VCaP (cell line): ENCODE data around the gene SLC44A1.

Experiments
- H3K27ac ChIP-seq: fragments of 450-650 bp; 2 replicates; pipeline ENCODE4 v1.5.1; 2017
- TF ChIP-seq, protein P1 (sequence below): fragments of 450-650 bp; conservative IDR thresholded peaks from 2 replicates; pipeline ENCODE4 v1.5.1; 2017; ENCODE audit warnings: mild to moderate bottlenecking, moderate library complexity

The SLC44A1 gene

DNA sequence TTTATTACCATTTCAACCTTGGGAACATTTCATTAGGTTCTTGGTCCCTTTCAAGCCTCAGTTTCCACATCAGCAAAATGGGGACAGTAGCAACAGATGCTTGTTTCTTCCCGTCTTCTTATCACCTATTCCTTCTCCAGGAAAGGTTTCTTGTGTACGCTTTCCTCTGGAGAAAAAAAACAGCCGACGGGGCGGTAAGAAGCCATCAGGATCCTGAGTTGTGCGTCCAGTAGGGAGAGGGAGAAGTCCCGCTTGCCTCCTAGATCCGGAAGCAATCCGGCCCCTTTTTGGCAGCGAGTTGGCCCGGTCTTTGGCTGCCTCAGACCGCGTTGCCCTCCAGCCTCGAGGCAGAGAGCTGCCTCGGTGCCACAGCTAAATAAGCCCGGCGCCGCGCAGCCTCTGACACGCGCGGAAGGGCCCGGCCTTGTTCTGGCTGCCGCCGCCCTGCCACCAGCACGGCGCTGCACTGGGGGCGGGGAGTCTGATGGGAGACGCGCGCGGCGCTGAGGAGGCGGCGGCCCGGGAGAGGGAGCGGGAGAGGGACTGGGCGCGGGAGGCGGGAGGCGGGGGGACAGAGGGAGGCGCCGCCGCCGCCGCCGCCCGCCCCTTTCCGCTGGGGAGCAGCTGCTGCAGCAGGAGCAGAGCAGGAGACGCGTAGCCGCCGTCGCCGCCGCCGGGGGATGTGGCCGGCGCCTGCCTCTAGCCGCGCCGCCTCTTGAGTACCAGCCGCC is at the start of gene SLC44A1:
SLC44A1 (plus strand) TSS at position 649 of the 731 bp plus-strand sequence. CDS start 218 bp downstream, outside the sequence.
- peak within 1 kb of the TSS; percentile 96 for H3K27ac ChIP-seq
- TF ChIP-seq, protein P1, sequence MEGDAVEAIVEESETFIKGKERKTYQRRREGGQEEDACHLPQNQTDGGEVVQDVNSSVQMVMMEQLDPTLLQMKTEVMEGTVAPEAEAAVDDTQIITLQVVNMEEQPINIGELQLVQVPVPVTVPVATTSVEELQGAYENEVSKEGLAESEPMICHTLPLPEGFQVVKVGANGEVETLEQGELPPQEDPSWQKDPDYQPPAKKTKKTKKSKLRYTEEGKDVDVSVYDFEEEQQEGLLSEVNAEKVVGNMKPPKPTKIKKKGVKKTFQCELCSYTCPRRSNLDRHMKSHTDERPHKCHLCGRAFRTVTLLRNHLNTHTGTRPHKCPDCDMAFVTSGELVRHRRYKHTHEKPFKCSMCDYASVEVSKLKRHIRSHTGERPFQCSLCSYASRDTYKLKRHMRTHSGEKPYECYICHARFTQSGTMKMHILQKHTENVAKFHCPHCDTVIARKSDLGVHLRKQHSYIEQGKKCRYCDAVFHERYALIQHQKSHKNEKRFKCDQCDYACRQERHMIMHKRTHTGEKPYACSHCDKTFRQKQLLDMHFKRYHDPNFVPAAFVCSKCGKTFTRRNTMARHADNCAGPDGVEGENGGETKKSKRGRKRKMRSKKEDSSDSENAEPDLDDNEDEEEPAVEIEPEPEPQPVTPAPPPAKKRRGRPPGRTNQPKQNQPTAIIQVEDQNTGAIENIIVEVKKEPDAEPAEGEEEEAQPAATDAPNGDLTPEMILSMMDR: no peak

DNA sequence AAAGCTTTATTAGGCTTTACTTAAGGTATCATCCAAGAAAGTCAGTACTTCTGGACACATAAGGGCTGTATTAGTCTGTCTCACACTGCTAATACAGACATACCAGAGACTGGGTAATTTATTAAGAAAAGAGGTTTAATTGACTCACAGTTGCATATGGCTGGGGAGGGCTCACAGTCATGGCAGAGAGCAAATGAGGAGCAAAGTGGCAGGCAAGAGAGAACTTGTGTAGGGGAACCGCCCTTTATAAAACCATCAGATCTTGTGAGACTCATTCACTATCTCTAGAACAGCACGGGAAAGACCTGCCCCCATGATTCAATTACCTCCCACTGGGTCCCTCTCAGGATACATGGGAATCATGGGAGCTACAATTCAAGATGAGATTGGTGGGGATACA is 49.2 kb upstream of the SLC44A1 start:
- TF ChIP-seq, protein P1: no peak
- H3K27ac ChIP-seq: no peak overlapping the region

DNA sequence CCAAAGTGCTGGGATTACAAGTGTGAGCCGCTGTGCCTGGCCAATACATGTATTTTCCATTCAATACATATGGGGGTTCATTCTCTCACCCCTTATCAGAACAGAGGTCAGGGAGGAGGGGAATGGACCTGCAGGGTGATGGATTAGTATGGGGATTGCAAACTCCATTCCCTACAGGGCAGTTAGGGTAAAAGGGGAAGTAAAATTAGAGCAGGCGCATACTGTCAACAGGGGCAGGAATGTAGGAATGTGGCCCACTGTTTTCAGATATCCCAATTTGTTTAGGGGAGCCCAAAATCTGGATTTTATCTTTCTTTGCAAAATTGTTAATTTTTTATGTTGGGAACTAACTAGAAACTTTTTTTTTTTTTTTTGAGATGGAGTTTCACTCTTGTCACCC is 46.4 kb upstream of the SLC44A1 start:
- TF ChIP-seq, protein P1: no peak
- no peak overlapping the region for H3K27ac ChIP-seq

DNA sequence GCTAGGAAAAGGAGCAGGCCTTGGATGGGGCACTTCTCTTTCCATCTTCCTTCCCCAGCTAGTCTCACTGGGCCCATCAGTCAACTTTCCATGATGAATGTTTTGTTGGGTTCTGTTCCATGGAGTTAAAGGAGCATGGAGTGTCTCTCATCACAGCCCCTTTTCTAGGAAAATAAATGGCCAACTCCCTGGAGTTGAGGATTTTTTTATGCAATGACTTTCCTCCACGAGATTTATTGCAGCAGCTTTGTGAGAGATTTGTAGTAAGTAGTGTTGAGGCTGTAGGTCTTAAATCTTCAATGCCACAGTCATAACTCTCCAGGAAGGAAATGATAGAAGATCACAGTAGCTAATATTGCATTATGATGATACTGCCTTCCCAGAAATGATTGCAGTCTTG is 45.6 kb upstream of the SLC44A1 start:
- no peak overlapping the region for H3K27ac ChIP-seq
- TF ChIP-seq, protein P1: no peak

DNA sequence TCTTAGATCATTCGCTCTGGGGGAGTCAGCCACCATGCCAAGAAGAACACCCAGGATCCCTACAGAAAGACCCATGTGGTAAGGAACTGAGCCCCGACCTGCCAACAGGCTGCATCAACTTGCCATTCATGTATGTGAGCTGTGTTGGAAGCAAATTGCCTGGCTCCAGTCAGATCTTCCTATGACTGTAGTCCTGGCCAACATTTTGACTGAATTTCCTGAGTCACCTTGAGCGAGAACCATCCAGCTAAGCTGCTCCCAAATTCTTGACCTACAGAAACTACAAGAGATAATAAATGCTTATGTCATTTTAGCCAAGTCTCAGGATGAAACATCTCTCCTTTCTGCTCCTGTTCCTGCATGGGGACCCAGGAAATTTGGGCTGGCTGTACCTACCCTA is 40.0 kb upstream of the SLC44A1 start:
- H3K27ac ChIP-seq: no peak overlapping the region

DNA sequence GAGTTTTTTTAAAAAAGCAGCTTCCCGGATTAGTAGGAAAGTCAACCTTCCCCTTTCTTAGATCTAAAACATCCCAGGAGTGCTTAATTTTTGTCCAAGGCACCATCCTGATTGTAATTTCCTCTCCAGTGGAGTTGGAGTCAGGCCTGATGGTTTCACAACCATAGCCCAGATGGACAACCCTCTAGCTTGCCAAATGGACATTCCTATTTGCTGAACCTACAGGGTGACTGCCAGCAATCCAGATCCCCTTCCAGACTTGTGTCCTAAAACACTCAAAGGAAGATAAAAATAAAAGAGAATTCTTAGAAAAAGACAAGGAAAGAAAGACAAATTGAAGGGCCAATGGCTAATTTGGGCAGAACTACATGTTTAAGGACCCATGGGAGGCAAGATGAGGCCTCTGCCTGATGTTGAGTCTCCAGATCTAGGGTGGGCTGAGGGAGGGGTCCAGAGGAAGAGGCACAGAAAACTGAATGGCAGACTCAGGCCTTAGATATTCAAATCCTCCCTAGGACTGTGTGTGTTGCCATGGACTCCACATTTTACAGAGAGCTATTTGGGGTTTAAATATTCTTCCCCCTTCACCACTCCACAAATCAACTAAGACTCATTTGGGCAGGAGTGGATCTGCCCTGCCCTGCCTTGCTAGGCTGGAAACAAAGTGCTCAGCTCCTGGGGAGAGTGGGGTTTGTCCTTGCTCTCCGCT is 38.5 kb upstream of the SLC44A1 start:
- no peak overlapping the region for H3K27ac ChIP-seq
- TF ChIP-seq, protein P1: no peak

More for the DNA sequence above, 40.0 kb upstream of the SLC44A1 start:
- TF ChIP-seq, protein P1: no peak

DNA sequence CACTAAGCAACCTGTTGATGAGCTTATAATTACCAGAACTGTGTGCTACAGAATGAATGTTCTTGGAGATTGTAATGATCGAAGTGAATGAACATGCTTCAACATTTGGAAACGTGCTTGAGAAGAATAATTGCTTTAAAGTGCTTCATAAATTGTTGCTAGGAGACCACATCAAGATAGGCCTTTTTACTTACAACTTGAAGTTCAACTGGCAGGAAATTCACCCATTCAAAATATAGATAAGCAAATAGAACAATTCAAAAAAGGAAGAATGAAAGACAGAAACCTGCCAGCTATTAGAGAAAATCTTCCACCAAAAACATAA is 38.0 kb upstream of the SLC44A1 start:
- no peak overlapping the region for H3K27ac ChIP-seq
- TF ChIP-seq, protein P1: no peak
